Ovary (tissue), 9 donors: ENCODE results near the gene RIN3. TPM values are rescaled to one million over a fixed set of nuclear protein-coding genes. Genes with fewer than 3 reads are reported as not detected.
A peak's percentile ranks its signal among the peaks of the same experiment; 100 is the strongest.

Experiments
- DNase-seq, 5 donors: peaks; one replicate each; pipeline ENCODE4 v3.0.0-alpha.2; 2019 to 2020
- H3K27ac ChIP-seq, 2 donors: fragments of 200-600 bp; one replicate each; pipeline versions ENCODE4 v1.5.1 to v1.8.0; 2019 to 2022
- H3K27me3 ChIP-seq: fragments of 200-600 bp; one replicate; pipeline ENCODE4 v1.8.0; 2022
- H3K36me3 ChIP-seq: fragments of 200-600 bp; sonication (generic); one replicate; pipeline ENCODE4 v1.5.1; 2019
- H3K4me1 ChIP-seq: one replicate; pipeline ENCODE4 v1.8.1; 2013; ENCODE audit warnings: mild to moderate bottlenecking, moderate library complexity; ENCODE audit not compliant: insufficient read depth
- H3K4me3 ChIP-seq: fragments of 200-600 bp; sonication (generic); one replicate; pipeline ENCODE4 v1.5.1; 2017
- H3K9me3 ChIP-seq, 2 donors: fragments of 200-600 bp in 1 of 2; sonication (generic) in 1 of 2; one replicate each; pipeline versions ENCODE4 v1.5.1 to v1.8.1; 2013 to 2019; ENCODE audit warnings: mild to moderate bottlenecking in 1 of 2, moderate library complexity in 1 of 2
- EP300 ChIP-seq: sonication (generic); formaldehyde crosslinking; IDR thresholded peaks from one replicate; pipeline ENCODE4 v1.6.1; 2017; ENCODE audit warnings: antibody characterized with exemption
- POLR2A ChIP-seq: fragments of 450-650 bp; IDR thresholded peaks from one replicate; pipeline ENCODE4 v1.6.1; 2017; ENCODE audit warnings: antibody characterized with exemption, mild to moderate bottlenecking, moderate library complexity
- WGBS, 3 donors: extraction: QIAGEN DNeasy Blood & Tissue Kit in 1 of 3; methylation state at CpG; one replicate each; pipeline versions ENCODE4 v1.1.5 to v1.1.7; 2013 to 2017; 5-methylcytosine and 5-hydroxymethylcytosine counted together
- intact Hi-C, 4 donors: fragments of 100-400 bp; cut with DNase I; formaldehyde crosslinking; loops; one replicate each; pipeline versions ENCODE4 v1.11.0 to v1.15.1; 2022 to 2023
- polyA plus RNA-seq, 2 donors: library from polyadenylated mRNA; stranded (reverse); fragments of 200-250 nt in 1 of 2; fragments of 350-450 nt in 1 of 2; fragmentation: Illumina TruSeq in 1 of 2; extraction: RNeasy Lipid Tissue Mini Kit (QIAGEN cat#74804) in 1 of 2; gene quantifications; one replicate each; pipeline ENCODE4 v1.2.3, GENCODE V29; 2013 to 2014
- total RNA-seq, 7 donors: library from RNA; depleted of rRNA in 2 of 7; stranded (reverse); fragments of >200 nt in 2 of 7; fragmentation: NEBNext Ultra II Directional in 3 of 7; extraction: Animal tissue kit (Norgen Biotek cat#: 25700) in 3 of 7; gene quantifications; one replicate each; pipeline versions ENCODE4 v1.1.0 to v1.2.4, GENCODE V29; 2016 to 2023
- TF ChIP-seq, protein P1 (sequence below), 3 donors: fragments of 450-650 bp in 2 of 3; fragments of 200-600 bp in 1 of 3; IDR thresholded peaks; one replicate each; pipeline versions ENCODE4 v1.5.1 to v1.8.0; 2016 to 2022; ENCODE audit warnings: antibody characterized with exemption in 3 of 3, mild to moderate bottlenecking in 1 of 3
- donor health status: DM: no; HTN: no; CAD: no; lungs with moderate emphysema.
- donor health status: DM: no; HTN: no; CAD: no.
- donor health status: Bipolar disorder and iron deficiency.
- donor health status: DM: yes; HTN: yes; CAD: no.
- donor health status: DM: no; HTN: no; CAD: no.
- donor health status: DM: yes; HTN: yes; CAD: no.

The RIN3 gene
- total and polyA plus RNA-seq, 9 donors = 3.8 to 27.9 (median 13.9) TPM

DNA sequence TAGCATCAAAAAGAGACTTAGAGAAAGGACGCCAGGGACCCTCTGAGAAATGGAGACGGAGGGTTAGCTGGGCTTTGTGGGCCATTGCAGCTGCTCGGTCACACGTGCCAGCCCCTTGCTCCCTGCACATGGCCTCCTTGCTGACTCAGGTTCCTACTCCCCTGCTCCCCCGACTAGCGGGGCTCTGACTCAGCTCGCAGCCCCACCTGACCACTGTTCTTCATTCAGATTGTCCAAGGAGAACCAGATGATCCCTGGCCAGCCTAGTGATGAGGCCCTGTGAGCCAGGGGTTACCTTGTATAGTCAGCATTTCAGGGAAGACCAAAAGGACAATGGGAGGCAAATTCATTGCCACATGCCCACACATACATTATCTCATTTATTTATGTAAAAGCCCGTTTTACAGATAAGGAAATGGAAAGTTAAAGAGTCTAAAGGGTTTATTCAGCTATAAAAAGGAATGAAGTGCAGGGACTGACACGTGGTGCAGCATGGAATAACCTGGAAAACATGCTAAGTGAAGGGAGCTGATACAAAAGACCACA is 131.5 kb downstream of the RIN3 start:
- DNase-seq = no peak
- 96 to 97% (median 97%) methylated on average over 9 of the region's 9 CpGs for WGBS, 3 donors
- Histone ChIP-seq H3K36me3 (no peaks in the 10 kb centered on the region), H3K4me3 (no peak overlapping the region), H3K27me3 (no peaks in the 10 kb centered on the region), H3K4me1 (no peaks in the 10 kb centered on the region), H3K9me3 (no peaks in the 10 kb centered on the region), H3K27ac (no peak overlapping the region)
- intact Hi-C loops = loop anchor here in 2 of 4 donors (2.0 to 10.0 kb wide), 2 partner anchors 38 to 1790 kb away; no protein-coding TSS in a partner anchor
- TF ChIP-seq, protein P1, sequence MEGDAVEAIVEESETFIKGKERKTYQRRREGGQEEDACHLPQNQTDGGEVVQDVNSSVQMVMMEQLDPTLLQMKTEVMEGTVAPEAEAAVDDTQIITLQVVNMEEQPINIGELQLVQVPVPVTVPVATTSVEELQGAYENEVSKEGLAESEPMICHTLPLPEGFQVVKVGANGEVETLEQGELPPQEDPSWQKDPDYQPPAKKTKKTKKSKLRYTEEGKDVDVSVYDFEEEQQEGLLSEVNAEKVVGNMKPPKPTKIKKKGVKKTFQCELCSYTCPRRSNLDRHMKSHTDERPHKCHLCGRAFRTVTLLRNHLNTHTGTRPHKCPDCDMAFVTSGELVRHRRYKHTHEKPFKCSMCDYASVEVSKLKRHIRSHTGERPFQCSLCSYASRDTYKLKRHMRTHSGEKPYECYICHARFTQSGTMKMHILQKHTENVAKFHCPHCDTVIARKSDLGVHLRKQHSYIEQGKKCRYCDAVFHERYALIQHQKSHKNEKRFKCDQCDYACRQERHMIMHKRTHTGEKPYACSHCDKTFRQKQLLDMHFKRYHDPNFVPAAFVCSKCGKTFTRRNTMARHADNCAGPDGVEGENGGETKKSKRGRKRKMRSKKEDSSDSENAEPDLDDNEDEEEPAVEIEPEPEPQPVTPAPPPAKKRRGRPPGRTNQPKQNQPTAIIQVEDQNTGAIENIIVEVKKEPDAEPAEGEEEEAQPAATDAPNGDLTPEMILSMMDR (IDR thresholded peaks at IDR 0.05) = no peak

DNA sequence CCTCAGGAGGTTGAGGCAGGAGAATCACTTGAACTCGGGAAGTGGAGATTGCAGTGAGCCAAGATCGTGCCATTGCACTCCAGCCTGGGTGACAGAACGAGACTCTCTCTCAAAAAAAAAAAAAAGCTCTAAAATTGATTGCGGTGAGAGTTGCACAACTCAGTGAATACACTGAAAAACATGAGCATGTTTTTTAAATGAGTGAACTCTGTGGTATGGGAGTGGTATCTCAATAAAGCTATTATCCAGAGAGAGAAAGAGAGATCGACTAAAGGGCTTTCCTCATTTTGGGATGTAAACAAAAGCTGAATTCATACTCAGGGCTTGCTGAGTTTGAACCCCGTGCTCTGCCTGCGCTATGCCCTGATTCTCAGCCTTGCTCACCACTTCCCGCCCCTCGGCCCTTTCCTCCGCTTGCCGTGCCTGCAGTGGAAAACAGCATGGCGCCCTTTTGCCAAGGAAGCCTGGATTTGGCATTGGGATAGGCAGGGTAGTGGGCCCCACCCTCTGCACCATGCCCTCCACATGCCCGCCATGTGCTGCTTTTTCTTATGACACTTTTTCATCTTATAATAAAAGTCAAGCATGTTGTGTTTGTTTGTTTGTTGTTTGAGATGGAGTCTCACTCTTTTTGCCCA is 132.4 kb downstream of the RIN3 start:
- Histone ChIP-seq H3K27ac (no peak overlapping the region), H3K27me3 (no peaks in the 10 kb centered on the region), H3K4me3 (no peak overlapping the region), H3K36me3 (no peaks in the 10 kb centered on the region), H3K9me3 (no peaks in the 10 kb centered on the region), H3K4me1 (no peaks in the 10 kb centered on the region)
- 86 to 90% (median 87%) methylated on average over 13 of the region's 13 CpGs for WGBS, 3 donors
- intact Hi-C loops = loop anchor here in 2 of 4 donors (2.0 to 10.0 kb wide), 2 partner anchors 37 to 1791 kb away; no protein-coding TSS in a partner anchor
- TF ChIP-seq EP300 (no peak), POLR2A (no peak)
- TF ChIP-seq, protein P1 (IDR thresholded peaks at IDR 0.05) = no peak
- DNase-seq = no peak

DNA sequence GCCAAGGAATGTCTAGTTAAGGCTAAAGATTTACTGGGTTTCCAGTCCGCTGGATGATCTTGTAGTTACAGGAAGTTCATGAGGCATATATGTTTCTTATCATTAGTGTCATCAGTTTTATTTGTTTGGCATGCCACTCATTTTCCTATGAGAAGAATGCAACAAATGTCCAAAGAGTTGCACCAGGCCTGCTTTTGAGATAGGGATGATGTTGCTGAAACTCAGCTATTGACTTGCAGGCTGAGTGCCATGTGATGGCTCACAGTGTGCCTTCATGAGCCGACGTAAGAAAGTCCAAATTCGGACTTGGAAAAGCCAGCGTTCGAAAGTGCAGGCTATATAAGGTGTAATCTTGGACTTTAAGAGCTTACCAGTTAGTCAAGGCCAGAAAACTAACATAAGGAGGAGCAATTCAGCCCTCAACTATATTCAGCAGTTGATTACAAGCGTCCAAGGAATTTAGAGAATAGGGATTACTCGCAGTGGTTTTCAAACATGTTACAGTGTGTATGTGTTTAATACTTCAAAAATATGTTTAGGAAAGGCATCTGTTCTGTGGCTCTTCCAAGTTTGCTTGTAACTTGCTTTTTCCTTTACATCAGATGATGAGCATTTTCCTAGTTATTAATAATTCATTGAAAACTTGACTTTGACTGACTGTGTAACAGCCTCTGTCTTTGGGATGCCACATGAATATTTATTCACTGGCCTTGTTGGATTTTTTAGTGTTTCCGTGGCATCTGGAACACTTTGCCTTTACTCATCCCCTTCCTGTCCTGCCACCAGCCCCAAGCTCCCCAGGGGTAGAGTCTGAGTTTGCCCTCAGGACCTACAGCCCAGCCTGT is 133.6 kb downstream of the RIN3 start:
- peak in 1 of 5 donors; percentile 40 for DNase-seq
- TF ChIP-seq, protein P1 (IDR thresholded peaks at IDR 0.05) = no peak
- TF ChIP-seq EP300 (no peak), POLR2A (no peak)
- no peak overlapping the region for H3K27ac ChIP-seq
- no peak overlapping the region for H3K4me3 ChIP-seq
- no peaks in the 10 kb centered on the region for H3K27me3 ChIP-seq
- 42 to 49% (median 44%) methylated on average over 9 of the region's 9 CpGs for WGBS, 3 donors
- intact Hi-C loops = loop anchor here in 1 of 4 donors (10.0 kb wide), 1 partner anchor 1792 kb away; no protein-coding TSS in a partner anchor
- H3K4me1 ChIP-seq = no peaks in the 10 kb centered on the region
- no peaks in the 10 kb centered on the region for H3K36me3 ChIP-seq
- H3K9me3 ChIP-seq = no peaks in the 10 kb centered on the region

DNA sequence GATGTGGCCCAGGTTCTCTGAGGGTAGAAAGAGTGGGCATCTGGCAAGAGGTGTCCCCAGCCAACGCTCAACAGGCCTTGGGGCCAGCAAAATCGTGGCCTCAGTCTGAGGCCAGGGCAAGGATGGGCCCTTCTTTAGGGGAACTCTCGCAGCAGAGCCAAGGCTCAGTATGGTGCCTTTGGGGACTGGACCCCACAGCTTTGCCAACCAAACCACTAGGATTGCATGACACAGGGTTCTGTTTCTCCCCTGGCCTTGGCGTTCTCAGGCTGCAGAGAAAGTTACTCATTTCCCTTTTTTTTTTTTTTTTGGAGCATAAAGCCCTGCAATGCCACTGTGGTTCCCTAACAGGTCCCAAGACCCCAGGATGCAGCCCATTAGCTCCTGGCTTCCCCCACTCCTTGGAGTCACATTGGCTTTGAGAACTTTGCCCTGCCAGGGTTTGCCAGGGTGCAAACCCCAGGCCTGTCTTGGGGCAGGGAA is 134.3 kb downstream of the RIN3 start:
- intact Hi-C loops = loop anchor here in 1 of 4 donors (10.0 kb wide), 1 partner anchor 1793 kb away; no protein-coding TSS in a partner anchor
- H3K36me3 ChIP-seq = no peaks in the 10 kb centered on the region
- H3K4me1 ChIP-seq = no peaks in the 10 kb centered on the region
- no peak for DNase-seq
- no peak overlapping the region for H3K4me3 ChIP-seq
- no peaks in the 10 kb centered on the region for H3K9me3 ChIP-seq
- TF ChIP-seq POLR2A (no peak), EP300 (no peak)
- TF ChIP-seq, protein P1 (IDR thresholded peaks at IDR 0.05) = no peak
- no peaks in the 10 kb centered on the region for H3K27me3 ChIP-seq
- H3K27ac ChIP-seq = no peak overlapping the region
- 81 to 87% (median 86%) methylated on average over 4 of the region's 4 CpGs for WGBS, 3 donors
